Endothelial cell of umbilical vein (primary cell): ENCODE results near the gene SEZ6. TPM values are rescaled to one million over a fixed set of nuclear protein-coding genes. Genes with fewer than 3 reads are reported as not detected.

ENCODE experiments used
- BruUV-seq: library from RNA; stranded (reverse); fragments of 400-500 nt; replicated peaks from 2 replicates; lab custom pipeline; 2021; lab: Mats Ljungman, UMichigan
- CTCF ChIA-PET: fragments of 300-600, 350-600 bp; sonication (Branson Sonifier 250); formaldehyde crosslinking; loops from one replicate; lab custom pipeline; 2021; ENCODE audit warnings: antibody characterized with exemption, inconsistent platforms; lab: Charles Lee
- POLR2A ChIA-PET: fragments of 300-600, 350-600 bp; sonication (Branson Sonifier 250); formaldehyde crosslinking; loops from one replicate; lab custom pipeline; 2021; ENCODE audit warnings: antibody characterized with exemption, inconsistent platforms; lab: Charles Lee
- DNase-seq: peaks from one replicate; pipeline ENCODE4 v3.0.0-alpha.2; 2011; ENCODE audit warnings: low read depth, low spot score
- FAIRE-seq: peaks from 2 replicates; lab custom pipeline; 2011; peaks lifted over from hg19 to GRCh38; lab: Jason Lieb, UNC
- H2AFZ ChIP-seq: 2 replicates; pipeline ENCODE4 v1.6.0; 2012; ENCODE audit warnings: low read depth, low read length, control low read depth, inconsistent platforms
- H3K27ac ChIP-seq: 2 replicates; pipeline ENCODE4 v1.5.1; 2011; ENCODE audit warnings: low read depth, mild to moderate bottlenecking, control low read depth, low read length, moderate library complexity; ENCODE audit not compliant: insufficient read depth
- H3K27me3 ChIP-seq, 2 experiments: 2 replicates each; pipeline versions ENCODE4 v1.6.0 to v1.6.1; 2011; ENCODE audit warnings: low read length in 2 of 2, mixed read lengths in 1 of 2; ENCODE audit not compliant: control insufficient read depth in 2 of 2, insufficient read depth in 2 of 2
- H3K36me3 ChIP-seq, 2 experiments: 2 replicates in 1 of 2; 3 replicates in 1 of 2; pipeline ENCODE4 v1.5.1; 2011; ENCODE audit warnings: low read length in 2 of 2, mild to moderate bottlenecking in 1 of 2, moderate library complexity in 1 of 2; ENCODE audit not compliant: control insufficient read depth in 2 of 2, insufficient read depth in 2 of 2; ENCODE audit errors: extremely low read depth in 1 of 2
- H3K4me1 ChIP-seq: 3 replicates; pipeline ENCODE4 v1.5.1; 2011; ENCODE audit warnings: mild to moderate bottlenecking, low read length; ENCODE audit not compliant: control insufficient read depth, insufficient read depth; ENCODE audit errors: extremely low read depth
- H3K4me2 ChIP-seq: 2 replicates; pipeline ENCODE4 v1.6.1; 2011; ENCODE audit warnings: low read length, control low read depth, mixed read lengths; ENCODE audit not compliant: insufficient read depth
- H3K4me3 ChIP-seq, 3 experiments: fragments of 200-600 bp in 1 of 3; sonication (generic), shearing (Covaris generic) in 1 of 3; replicated peaks in 1 of 3; 2 replicates each; pipeline ENCODE4 v1.5.1; 2011 to 2016; ENCODE audit warnings: control low read depth in 3 of 3, low read length in 3 of 3, mild to moderate bottlenecking in 2 of 3, inconsistent platforms in 1 of 3, low read depth in 1 of 3, moderate library complexity in 1 of 3; ENCODE audit not compliant: insufficient read depth in 1 of 3
- H3K79me2 ChIP-seq: 2 replicates; pipeline ENCODE4 v1.6.0; 2012; ENCODE audit warnings: low read length, inconsistent platforms; ENCODE audit not compliant: control insufficient read depth, insufficient read depth
- H3K9ac ChIP-seq: replicated peaks from 2 replicates; pipeline ENCODE3; 2011; ENCODE audit warnings: low read length, control low read depth; ENCODE audit not compliant: insufficient read depth; ENCODE audit errors: extremely low read depth
- H3K9me1 ChIP-seq: replicated peaks from 3 replicates; pipeline ENCODE4 v1.6.0; 2011; ENCODE audit warnings: mild to moderate bottlenecking, low read length; ENCODE audit not compliant: control insufficient read depth, insufficient read depth; ENCODE audit errors: extremely low read depth
- H3K9me3 ChIP-seq: replicated peaks from 2 replicates; pipeline ENCODE4 v1.5.1; 2012; ENCODE audit warnings: low read length, inconsistent platforms; ENCODE audit not compliant: control insufficient read depth, insufficient read depth
- H4K20me1 ChIP-seq: replicated peaks from 2 replicates; pipeline ENCODE3; 2011; ENCODE audit warnings: mild to moderate bottlenecking, low read length; ENCODE audit not compliant: control insufficient read depth, insufficient read depth; ENCODE audit errors: extremely low read depth
- EZH2 ChIP-seq: IDR thresholded peaks from 2 replicates; pipeline ENCODE4 v1.6.1; 2012; ENCODE audit warnings: borderline replicate concordance, low read depth, mild to moderate bottlenecking, moderate library complexity, low read length, inconsistent platforms; ENCODE audit not compliant: severe bottlenecking
- FOS ChIP-seq: IDR thresholded peaks from 2 replicates; pipeline ENCODE4 v1.6.1; 2011; ENCODE audit warnings: mild to moderate bottlenecking, low read length, moderate library complexity, borderline replicate concordance; ENCODE audit not compliant: insufficient read depth
- GATA2 ChIP-seq: IDR thresholded peaks from 2 replicates; pipeline ENCODE4 v1.7.0; 2011; ENCODE audit warnings: low read depth, mild to moderate bottlenecking, moderate library complexity, mixed read lengths, low read length; ENCODE audit not compliant: insufficient read length, insufficient read depth
- JUN ChIP-seq: IDR thresholded peaks from 2 replicates; pipeline ENCODE4 v1.6.1; 2011; ENCODE audit warnings: borderline replicate concordance, low read depth; ENCODE audit not compliant: insufficient read length, insufficient read depth
- MYC ChIP-seq: IDR thresholded peaks from one replicate; pipeline ENCODE4 v1.6.1; 2011; ENCODE audit warnings: mild to moderate bottlenecking, low read depth, low read length
- POLR2A ChIP-seq: IDR thresholded peaks from 2 replicates; pipeline ENCODE4 v1.6.1; 2012; ENCODE audit warnings: low read depth, mild to moderate bottlenecking, control low read depth, low read length
- POLR2AphosphoS5 ChIP-seq: IDR thresholded peaks from 2 replicates; pipeline ENCODE4 v1.6.1; 2012; ENCODE audit warnings: low read depth, mild to moderate bottlenecking, control low read depth, low read length, moderate library complexity; ENCODE audit not compliant: insufficient read depth
- dilution Hi-C: fragments of 300-500 bp; cut with MboI; formaldehyde crosslinking; loops from one replicate; pipeline ENCODE4 v1.15.0; 2019; ENCODE audit warnings: low sequenced_read_pairs; ENCODE audit not compliant: extremely low pct_ligation_motif_present
- intact Hi-C: fragments of 100-400 bp; cut with micrococcal nuclease; formaldehyde crosslinking; loops from one replicate; pipeline ENCODE4 v1.10.0; 2022
- polyA plus RNA-seq, 4 experiments: library from polyadenylated mRNA; depleted of rRNA in 3 of 4; stranded (reverse) in 3 of 4; unstranded in 1 of 4; fragments of >200 nt; gene quantifications; 2 replicates each; pipeline versions ENCODE4 v1.2.1 to v1.2.3, GENCODE V29; 2011 to 2012; ENCODE audit warnings: missing spikeins in 1 of 4
- total RNA-seq: library from RNA; stranded (reverse); gene quantifications from 2 replicates; pipeline ENCODE4 v1.2.3, GENCODE V29; 2021
- TF ChIP-seq, protein P1 (sequence below), 2 donors: IDR thresholded peaks; 1 replicate in 1 of 2; 2 replicates in 1 of 2; pipeline ENCODE4 v1.5.1; 2011; ENCODE audit warnings: low read length in 2 of 2, mild to moderate bottlenecking in 2 of 2, moderate library complexity in 2 of 2, control low read depth in 1 of 2, inconsistent platforms in 1 of 2, low read depth in 1 of 2; ENCODE audit not compliant: insufficient read depth in 1 of 2; ENCODE audit errors: extremely low read depth in 1 of 2
- TF ChIP-seq, protein P2 (sequence below): IDR thresholded peaks from 2 replicates; pipeline ENCODE4 v1.6.1; 2011; ENCODE audit not compliant: insufficient read depth, insufficient read length

The SEZ6 gene
- total and polyA plus RNA-seq, 2 donors (not counting 3 experiments of a cell fraction or from before 2014, with no cell fraction given), result not detected

DNA sequence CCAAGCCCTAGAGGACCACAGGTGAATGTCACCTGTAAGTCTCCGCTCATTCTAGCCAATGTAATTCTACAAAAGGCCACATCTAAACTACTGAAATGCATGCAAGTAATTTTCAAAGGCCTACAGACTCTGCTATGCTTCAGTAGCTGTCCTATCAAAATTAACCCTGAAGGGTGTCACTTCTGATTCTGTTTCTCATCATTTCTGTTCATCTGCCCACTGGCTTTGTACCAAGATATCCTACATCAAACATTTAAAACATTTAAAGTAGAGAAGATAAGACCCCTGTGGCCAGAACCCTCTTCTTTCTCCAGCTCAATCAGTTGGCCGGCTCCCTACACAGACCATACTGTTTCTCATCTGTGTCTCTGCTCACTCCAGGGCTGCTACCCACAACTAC is 76.0 kb downstream of the SEZ6 start:
- H3K4me3 ChIP-seq, result no peak overlapping the region
- no peaks in the 10 kb centered on the region for H3K9me1 ChIP-seq
- H2AFZ ChIP-seq, result no peak overlapping the region
- DNase-seq (no peak), FAIRE-seq (no peak)
- no peak overlapping the region for H3K27ac ChIP-seq
- no peaks in the 10 kb centered on the region for H3K27me3 ChIP-seq
- H3K36me3 ChIP-seq, result no peaks in the 10 kb centered on the region
- POLR2A ChIA-PET, result interaction anchor here (0.7 kb wide), 1 partner anchor 17 kb away, joined by 3 read pairs; no protein-coding TSS in a partner anchor
- peaks cover 50% of the 10 kb centered on the region for H3K79me2 ChIP-seq
- H4K20me1 ChIP-seq, result peaks cover 4% of the 10 kb centered on the region
- TF ChIP-seq MYC (no peak), POLR2AphosphoS5 (no peak), GATA2 (no peak), FOS (no peak), JUN (no peak), EZH2 (no peak), POLR2A (no peak)
- TF ChIP-seq, protein P1, sequence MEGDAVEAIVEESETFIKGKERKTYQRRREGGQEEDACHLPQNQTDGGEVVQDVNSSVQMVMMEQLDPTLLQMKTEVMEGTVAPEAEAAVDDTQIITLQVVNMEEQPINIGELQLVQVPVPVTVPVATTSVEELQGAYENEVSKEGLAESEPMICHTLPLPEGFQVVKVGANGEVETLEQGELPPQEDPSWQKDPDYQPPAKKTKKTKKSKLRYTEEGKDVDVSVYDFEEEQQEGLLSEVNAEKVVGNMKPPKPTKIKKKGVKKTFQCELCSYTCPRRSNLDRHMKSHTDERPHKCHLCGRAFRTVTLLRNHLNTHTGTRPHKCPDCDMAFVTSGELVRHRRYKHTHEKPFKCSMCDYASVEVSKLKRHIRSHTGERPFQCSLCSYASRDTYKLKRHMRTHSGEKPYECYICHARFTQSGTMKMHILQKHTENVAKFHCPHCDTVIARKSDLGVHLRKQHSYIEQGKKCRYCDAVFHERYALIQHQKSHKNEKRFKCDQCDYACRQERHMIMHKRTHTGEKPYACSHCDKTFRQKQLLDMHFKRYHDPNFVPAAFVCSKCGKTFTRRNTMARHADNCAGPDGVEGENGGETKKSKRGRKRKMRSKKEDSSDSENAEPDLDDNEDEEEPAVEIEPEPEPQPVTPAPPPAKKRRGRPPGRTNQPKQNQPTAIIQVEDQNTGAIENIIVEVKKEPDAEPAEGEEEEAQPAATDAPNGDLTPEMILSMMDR (IDR thresholded peaks at IDR 0.05; ENCODE audit: extremely low read depth in 1 of 2, insufficient read depth in 1 of 2, low read depth in 1 of 2, low read length in 2 of 2), result no peak
- TF ChIP-seq, protein P2, sequence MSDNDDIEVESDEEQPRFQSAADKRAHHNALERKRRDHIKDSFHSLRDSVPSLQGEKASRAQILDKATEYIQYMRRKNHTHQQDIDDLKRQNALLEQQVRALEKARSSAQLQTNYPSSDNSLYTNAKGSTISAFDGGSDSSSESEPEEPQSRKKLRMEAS, result no peak
- BruUV-seq, result no TSS peak
- CTCF ChIA-PET, result interaction anchor here (0.6 to 5.3 kb wide), 10 partner anchors 10 to 182 kb away, joined by 3 to 28 read pairs (median 4); no protein-coding TSS in a partner anchor
- H3K4me1 ChIP-seq, result peaks cover 22% of the 10 kb centered on the region
- intact Hi-C loops, result no loop called here
- no peak overlapping the region for H3K4me2 ChIP-seq
- H3K9ac ChIP-seq, result no peak overlapping the region
- dilution Hi-C loops, result no loop called here
- no peaks in the 10 kb centered on the region for H3K9me3 ChIP-seq
